IPS-11a (cell line): ENCODE results near the gene TESK2.

ENCODE experiments used
- H3K4me3 ChIP-seq: one replicate; pipeline ENCODE4 v1.5.1; 2013; ENCODE audit warnings: low read depth, low read length, control low read depth

TESK2 gene

GRCh38 chr1:45510972-45511527 is 20.1 kb upstream of the TESK2 start:
- no peak overlapping the region for H3K4me3 ChIP-seq

- no peak overlapping the region for H3K4me3 ChIP-seq
Observed at GRCh38 chr1:45510036-45510971, 19.3 kb upstream of the TESK2 start.

GRCh38 chr1:45508295-45509151 is 17.6 kb upstream of the TESK2 start:
- no peak overlapping the region for H3K4me3 ChIP-seq

DNA sequence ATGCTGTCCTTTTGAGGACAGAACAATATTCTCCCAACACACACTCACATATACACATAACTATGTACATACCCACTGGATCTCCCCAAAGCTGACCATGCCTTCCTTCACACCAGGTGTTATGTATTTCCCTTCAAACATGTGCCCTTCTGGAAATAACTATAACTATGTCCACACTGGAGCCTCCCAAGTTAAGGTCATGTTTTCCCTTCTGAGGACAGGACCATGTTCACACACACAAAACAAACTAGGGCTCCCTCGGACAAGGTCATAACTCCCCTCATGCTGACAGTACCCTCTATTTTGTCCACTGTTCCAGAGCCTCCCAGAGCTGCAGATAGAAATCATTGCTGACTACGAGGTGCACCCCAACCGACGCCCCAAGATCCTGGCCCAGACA is 16.9 kb upstream of the TESK2 start:
- H3K4me3 ChIP-seq = no peak overlapping the region

DNA sequence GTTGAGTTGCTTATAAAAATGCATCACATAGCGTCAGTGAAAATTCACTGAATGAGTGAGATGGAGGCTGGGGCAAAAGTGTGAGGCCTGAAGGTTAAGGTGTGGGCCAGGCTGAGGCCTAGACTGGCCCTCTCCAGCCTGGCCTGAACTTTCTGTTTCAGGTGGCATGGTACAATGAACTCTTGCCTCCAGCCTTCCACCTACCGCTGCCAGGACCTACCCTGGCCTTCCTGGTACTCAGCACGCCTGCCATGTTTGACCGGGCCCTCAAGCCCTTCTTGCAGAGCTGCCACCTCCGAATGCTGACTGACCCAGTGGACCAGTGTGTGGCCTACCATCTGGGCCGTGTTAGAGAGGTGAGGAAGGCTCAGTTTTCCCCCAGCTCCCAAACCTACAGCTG is 16.2 kb upstream of the TESK2 start:
- H3K4me3 ChIP-seq = no peak overlapping the region

GRCh38 chr1:45503462-45504360 is 12.7 kb upstream of the TESK2 start:
- H3K4me3 ChIP-seq = no peak overlapping the region

GRCh38 chr1:45501505-45501859 is 10.5 kb upstream of the TESK2 start:
- no peak overlapping the region for H3K4me3 ChIP-seq

DNA sequence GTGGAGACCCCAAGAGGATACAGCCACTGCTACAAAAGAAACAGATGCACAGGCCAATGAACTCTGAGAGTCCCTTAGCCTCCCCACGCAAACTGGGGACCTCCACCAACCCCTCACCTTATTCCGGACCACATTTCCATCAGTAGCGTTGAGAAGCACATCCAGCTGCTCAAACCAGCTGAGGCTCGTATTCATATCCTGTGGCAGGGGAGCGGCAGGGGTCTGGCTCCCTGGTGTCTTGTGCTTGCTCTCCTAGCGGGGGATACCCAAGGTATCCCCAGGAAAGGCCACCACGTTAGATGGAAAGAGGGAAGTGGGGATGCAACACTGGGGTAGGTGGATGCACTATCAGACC is 8.4 kb upstream of the TESK2 start:
- H3K4me3 ChIP-seq = peak overlapping the region; percentile 95

- H3K4me3 ChIP-seq = no peak overlapping the region
Observed at GRCh38 chr1:45498279-45498678, 7.3 kb upstream of the TESK2 start.

GRCh38 chr1:45493116-45493697 is 2.2 kb upstream of the TESK2 start:
- no peak overlapping the region for H3K4me3 ChIP-seq

GRCh38 chr1:45492691-45493090 is 1.7 kb upstream of the TESK2 start:
- H3K4me3 ChIP-seq = no peak overlapping the region

DNA sequence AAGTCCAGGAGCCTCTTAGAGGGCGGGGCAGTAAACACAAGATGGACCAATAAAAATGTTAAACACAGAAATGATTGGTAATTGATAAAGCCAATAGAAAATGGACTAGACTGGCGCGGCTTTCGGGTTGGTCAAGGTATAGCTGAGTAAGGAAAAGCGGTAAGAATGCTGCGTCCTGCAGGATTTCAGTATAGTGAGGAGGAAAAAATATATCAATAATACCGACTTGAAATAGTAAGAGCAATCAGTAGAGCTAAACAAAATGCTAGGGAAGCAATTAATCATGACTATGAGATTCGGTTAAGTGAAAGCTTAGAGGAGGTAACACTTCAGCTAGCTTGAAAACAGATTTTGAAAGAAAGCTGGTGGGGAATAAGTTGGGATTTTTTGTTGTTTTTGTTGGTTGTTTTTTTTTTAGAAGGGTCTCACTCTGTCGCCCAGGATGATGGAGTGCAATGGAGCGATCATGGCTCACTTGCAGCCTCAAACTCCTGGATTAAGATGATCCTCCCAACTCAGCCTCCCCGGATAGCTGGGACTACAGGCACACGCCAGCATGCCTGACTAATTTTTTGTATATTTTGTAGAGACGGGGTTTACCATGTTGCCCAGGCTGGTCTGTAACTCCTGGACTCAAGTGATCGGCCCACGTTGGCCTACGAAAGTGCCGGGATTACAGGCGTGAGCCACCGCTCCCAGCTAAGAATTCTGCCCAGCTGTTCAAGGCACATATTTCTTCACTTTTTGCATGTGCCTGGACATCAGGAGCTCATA is 711 bp upstream of the TESK2 start:
- no peak overlapping the region for H3K4me3 ChIP-seq

- peak overlapping the region; percentile 91 for H3K4me3 ChIP-seq
Observed at GRCh38 chr1:45490121-45490625, 790 bp downstream of the TESK2 start.

DNA sequence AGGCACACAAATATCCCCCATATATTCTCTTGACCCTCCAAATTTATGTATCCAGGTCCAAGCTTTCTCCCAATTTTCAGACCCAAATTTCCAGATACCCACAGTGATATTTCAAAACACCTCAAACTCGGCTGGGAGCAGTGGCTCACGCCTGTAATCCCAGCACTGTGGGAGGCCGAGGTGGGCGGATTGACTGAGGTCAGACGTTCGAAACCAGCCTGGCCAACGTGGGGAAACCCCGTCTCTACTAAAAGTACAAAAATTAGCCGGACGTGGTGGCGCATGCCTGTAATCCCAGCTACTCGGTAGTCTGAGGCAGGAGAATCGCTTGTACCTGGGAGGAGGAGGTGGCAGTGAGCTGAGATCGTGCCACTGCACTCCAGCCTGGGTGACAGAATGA is 1.6 kb downstream of the TESK2 start:
- peak overlapping the region; percentile 13 for H3K4me3 ChIP-seq

- no peak overlapping the region for H3K4me3 ChIP-seq
Observed at GRCh38 chr1:45488666-45489377, 2.1 kb downstream of the TESK2 start.

DNA sequence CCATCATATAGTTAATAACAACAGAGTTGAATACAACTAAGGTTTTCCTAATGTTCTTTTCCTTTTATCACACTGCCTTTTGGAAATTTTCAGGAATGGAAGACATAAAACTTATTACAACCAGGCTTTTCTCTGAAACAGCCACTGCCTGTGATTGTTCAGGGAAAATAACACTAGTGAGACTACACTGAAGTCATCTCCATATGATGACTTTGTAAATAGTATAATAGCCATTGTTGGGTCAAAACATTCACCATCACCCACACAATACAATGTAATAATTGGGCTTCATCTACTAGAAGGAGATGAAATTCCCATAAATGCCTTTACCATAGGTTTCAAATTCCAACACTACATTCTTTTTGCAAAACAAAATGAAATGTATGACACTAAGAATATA is 5.0 kb downstream of the TESK2 start:
- H3K4me3 ChIP-seq = no peak overlapping the region

- H3K4me3 ChIP-seq = no peak overlapping the region
Observed at GRCh38 chr1:45479039-45479748, 11.8 kb downstream of the TESK2 start.

DNA sequence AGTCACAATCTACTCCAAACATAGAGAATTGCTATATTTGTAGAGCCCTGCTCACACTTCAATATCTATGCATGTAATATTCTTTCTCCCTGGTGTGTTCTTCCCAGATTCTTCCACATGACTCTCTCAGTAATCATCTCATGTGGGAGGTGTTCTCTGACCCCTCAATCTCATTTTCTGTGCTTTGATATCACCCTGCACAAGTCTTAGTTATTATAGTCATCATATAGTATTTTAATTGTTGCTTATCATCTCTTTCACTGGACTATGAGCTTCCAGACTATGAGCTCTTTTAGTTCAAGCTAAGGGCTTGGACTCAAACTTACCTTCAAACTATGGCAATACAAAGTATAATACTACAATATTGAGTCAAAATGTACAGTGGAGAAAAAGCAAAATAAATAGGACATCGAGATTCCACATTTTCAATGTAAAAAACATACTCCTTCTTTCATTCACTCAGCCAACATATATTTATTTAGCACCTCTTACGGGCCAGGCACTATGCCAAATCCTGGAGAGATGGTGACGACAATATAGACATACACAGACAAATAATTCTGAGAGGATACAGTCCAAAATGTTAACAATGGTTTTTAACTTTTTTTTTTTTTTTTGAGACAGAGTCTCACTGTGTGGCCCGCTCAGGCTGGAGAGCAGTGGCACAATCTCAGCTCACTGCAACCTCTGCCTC is 12.7 kb downstream of the TESK2 start:
- H3K4me3 ChIP-seq = no peak overlapping the region
